NCI-H510A treated with DMSO at 0.1 percent for 48 hours (cell line): Measurements from ENCODE around the gene SLC23A1.
"Not testable (repeated sequence)": the region's sequence is repeated elsewhere in the genome, so short reads cannot be mapped to it uniquely, and the experiment has no call there.

Experiments
- DNase-seq: peaks from one replicate; lab custom pipeline; 2025; lab: John Stamatoyannopoulos, UW

SLC23A1 gene

DNA sequence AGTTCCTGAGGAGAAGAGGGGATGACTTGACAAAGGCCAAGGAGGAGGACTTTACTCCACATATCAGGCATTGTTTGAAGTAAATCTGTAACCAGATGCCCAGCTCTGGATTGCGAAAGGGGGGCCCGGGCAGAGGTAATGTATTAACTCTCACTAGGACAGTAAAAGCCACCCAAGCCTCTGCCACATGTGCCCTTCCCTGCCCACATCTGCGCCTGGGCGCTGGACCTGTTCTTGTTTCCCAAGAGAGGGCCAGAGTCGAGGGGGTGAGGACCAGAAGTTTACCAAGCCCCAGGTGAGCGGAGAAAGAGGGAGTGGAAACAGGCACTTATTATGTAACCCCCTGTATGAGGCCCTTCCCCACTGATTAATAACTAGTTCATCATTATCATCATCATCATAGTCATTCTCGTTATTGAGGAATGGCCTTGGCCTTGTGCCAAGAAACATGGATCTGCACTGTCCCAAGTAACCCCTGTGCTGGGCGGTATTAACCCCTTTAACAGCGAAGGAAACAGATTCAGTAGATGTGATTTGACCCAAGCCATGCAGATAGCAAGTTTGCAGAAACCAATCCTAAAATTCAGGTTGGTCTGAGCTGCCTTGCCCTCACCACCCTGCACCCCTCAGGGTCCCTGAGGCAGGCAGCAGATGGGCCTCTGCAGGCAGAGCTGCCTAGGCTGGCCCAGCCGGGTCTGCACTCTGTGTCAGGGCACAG is at the start of gene SLC23A1:
SLC23A1 (minus strand) TSS at position 23 of the 718 bp plus-strand sequence. CDS start 44 bp downstream, outside the sequence.
- no peak for DNase-seq

DNA sequence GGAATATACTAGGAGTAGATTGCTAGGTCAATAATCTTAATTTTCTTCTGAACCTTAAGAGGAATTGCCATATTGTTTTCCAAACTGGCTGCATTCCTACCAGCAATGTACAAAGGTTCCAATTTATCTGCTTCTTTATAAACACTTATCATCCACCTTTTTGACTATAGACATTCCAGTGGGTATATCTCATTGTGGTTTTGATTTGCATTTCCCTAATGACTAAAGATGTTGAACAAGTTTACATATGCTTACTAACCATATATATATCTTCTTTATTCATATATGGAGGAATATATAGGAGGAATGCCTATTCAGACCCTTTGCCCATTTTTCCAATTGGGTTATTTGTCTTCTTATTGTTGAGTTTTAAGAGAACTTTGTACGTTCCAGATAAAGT is 48.6 kb upstream of the SLC23A1 start:
- no peak for DNase-seq

DNA sequence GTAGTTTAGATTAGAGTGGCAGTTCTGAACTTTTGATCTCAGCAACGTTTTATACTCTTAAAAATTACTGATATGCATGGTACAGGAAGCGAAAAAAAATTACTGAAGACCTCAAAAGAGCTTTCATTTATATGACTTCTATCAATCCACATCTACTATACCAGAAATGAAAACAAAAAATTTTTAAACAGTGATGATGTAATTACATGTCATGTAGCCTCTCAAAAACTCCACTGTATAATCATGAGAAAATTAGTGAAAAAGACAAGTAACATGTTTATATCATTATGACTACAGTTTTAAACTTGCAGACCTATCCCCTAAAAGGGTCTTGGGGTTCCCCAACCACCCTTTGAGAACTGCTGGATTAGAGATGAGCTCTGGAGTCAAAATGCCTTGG is 46.9 kb upstream of the SLC23A1 start:
- DNase-seq, result no peak

DNA sequence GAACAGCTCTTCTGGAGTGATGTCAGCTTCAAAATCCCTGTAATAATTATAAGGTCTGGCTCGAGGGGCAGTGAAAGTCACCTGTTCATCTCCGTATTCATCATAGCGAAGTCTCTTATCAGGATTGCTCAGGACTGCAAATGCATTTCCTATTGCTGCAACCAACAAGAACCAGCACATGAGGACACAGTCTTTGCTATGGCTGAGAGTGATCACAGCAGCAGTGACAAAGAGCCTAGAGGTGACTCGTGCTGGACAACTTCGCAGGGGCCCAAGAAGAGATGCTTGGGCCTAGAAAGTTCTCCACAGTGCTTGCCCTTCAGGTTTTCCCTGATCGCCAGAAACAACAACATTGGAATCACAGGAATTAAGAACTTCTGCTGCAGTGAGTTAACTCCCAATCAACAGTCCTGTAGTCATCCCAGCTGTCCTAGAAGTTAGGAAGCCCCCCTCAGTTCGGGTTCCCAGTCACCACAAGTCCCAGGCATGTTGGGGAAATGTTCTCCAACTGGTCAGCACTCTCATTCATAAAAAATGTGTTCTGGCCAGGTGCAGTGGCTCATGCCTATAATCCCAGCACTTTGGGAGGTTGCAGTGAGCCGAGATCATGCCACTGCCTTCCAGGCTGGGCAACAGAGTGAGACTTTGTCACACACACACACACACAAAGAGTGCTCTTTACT is 43.2 kb upstream of the SLC23A1 start:
- no peak for DNase-seq

DNA sequence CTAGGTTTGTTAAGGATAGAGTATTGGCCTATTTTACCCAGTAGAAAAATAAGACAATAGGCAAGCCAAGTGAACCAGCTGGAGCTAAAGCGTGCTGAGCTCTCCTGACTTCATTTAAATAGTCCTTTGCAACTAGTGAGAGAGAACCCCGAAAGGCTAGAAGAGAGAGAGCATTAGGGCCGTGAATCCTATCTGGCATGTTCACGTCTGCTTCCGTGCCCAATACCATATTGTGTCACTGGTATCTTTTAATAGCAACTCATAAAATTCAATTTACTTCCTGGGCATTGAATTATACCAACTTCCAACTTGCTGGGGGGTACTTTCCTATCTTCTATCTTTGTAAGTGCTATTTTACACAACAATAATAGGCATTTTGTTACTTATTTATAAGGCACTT is 42.4 kb upstream of the SLC23A1 start:
- DNase-seq, result no peak

DNA sequence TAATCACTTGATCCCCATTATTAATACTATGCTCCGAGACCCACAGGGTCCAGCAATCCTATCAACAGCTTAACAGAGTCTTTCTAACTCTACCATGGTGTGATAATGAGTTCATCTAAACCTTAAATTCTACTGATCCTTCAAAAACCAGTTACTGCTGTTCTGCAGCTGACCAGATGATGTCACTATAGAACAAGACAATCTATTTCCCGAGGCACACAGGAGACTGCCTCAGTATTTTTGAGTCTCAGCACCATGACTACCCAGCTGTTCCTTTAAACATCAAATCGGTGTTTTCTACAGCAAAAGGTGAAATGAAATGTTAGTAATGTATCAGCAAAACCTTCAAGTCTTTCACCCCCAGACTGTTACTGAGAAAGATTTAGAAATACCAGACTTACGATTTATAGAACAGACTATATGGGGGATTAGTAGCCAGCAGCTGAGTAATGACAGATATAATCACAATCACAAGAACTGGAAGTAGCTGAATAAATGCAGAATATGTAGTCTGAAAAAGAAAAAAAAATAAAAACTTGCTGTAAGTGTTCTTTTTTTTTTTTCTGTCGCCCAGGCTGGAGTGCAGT is 39.3 kb upstream of the SLC23A1 start:
- peak; percentile 54 for DNase-seq

DNA sequence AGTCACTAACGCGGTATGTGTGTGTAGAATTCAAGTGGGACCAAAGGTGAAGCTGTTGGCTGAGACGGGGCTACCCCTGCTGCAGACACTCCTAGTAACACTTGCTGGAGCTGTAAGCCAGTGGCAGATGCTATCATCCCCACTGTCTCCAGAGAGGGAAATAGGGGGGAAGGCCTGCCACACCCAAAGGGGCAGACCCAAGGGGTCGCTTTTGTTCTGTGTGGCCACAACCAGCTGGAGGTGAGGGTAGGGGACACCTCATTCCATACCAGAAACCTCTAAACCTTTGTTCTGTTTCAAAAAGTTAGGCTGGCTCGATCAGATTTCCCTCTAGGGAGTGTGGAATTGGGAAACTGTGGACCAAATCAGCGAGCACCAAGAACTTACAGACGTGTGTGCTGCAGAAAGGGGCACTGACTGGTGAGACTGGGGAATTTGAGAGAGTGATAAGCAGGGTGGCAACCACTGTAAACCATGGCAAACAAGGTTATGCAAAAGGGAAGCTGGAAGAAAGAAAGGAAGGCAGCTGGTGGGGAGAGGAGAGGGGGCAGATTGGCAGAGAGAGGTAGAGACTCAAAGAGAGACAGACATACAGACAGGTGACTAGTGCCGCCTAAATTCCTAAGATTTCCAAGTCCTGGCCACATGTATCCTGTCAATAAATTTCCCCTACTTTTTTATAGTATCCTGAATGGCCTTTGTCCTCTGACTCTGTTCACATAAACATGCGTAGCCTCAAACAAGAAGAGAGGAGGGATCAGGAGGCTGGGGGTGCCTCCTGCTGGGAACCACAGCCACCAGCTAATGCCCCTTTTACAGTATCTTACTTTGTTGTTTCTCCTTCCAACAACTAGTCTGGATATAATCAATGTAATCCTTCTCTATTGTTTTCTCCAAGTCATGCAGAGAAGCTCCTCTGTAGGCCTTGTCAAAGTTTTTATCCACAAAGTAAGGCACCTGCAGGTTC is 36.4 kb upstream of the SLC23A1 start:
- DNase-seq, result no peak

DNA sequence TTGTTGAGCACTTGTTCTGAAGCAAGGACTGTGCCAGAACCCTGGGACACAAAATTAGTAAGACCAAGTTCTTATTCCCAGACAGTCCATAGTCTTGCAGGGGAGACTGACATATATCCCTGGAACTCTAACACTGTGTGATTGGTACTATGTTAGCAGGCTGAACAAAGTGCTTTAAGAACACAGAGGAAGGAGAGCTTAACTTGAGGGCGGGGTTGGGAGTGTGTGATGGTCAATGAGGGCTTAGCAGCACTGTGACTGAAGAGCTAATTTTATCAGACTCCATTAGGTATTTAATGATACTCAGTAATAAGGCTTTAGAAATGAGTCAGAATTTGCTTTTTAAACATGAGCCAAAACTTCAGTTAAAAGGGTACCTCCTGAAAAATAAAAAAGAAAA is 35.7 kb upstream of the SLC23A1 start:
- DNase-seq, result no peak

DNA sequence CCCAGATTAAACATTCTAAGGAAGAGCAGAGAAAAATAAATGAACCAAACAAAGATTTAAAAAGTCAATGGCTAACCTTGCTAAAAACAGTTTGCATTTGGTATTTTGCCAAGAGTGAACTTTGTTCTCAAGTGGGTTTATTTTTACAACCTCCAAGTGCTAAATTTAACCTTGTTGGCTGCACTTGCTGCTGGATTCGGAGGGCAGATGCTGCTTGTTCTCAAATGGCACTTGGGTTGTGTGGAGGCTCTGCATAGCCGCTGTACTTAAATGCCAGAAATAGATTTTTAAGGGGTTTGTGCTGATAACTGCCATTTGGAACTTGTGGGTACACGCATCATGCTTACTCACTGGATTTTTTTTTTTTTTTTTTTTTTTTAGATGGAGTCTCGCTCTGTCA is 34.1 kb upstream of the SLC23A1 start:
- no peak for DNase-seq

DNA sequence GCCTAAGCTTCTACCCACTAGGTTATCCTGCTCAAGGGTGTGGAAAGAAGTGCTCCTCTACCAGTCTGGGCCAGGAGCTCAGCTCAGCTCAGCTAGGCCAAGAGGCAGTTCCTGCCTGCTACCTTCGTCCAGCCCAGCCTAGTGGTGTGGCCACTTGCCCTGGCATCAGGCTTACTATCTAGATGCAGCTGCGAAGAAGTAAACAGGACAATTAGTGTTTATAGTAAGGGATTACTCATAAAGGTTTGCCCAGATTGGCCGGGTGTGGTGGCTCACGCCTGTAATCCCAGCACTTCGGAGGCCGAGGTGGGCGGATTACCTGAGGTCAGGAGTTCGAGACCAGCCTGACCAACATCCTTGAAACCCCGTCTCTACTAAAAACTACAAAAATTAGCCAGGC is 33.6 kb upstream of the SLC23A1 start:
- DNase-seq, result no peak

DNA sequence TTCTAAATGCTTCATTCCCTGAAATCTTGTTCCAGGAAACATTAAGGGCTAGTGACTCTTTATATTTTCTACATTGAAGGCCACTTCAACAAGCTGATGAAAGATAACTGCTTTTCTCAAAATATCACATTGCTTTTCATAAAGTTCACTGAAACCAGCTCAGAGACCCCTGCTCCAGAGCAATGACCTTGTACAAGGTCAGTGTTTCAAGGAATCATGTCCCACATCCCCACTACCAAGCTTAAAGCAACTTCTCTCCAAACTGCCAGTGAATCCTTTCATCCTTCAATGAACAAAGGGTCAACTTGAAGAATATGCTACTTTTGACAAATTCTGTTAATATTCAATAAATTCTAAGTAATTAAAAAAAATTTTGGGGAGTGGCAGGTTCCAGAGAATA is 32.8 kb upstream of the SLC23A1 start:
- DNase-seq, result no peak

DNA sequence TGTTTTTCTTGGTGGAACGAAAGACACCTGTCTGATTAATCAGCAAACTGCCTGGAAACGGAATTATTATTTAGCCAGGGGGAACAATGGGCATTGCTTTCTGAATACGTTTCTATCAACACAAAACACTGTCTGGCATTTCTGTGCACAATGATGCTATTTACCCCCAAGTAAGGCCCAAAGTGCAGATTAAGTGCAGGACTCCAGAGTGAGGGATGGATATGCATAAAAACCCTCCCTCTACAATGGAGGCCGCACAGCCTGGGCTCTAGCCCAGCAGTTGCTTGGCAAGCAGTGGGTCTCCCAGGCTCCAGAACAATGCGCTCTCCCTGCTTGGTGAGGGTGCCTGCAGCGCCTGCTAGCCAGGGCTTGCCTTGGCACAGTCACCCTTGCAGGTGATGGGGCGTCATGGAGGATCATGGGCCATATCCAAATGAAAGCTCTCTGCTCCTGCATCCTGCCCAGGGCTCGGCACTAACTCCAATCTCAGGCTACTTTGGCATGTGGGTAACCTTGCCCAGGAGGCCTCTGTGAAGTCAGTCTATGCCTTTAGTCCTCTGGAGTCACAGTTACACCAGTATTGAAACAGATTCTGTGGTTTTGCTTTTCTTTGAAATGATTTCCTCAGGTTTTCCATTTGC is 32.2 kb upstream of the SLC23A1 start:
- DNase-seq, result no peak

DNA sequence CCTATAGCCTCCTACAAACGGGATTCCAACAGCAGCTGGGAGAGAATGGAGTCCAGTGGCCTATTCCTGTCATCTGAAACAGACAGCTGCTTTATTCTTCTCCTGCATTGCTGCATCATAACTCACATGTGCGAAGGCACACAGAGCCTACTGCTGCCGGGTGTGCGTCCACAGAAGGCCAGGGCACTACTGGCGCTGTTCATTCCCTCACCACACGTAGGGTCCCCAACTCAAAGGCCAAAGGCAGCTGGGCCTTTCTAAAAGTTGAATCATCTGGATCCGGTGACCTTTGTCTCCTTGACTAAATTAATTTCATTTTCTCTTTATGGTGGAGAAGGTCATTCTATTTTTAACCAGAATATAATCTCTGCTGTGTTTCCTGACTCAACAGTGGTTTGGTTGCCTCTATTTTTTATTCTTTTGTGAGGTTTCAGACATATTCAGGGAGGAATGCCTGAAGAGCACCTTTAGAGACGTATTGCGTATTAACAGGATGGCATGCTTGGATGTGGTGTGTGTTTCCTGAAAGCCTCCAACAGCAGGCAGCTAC is 31.6 kb upstream of the SLC23A1 start:
- no peak for DNase-seq

DNA sequence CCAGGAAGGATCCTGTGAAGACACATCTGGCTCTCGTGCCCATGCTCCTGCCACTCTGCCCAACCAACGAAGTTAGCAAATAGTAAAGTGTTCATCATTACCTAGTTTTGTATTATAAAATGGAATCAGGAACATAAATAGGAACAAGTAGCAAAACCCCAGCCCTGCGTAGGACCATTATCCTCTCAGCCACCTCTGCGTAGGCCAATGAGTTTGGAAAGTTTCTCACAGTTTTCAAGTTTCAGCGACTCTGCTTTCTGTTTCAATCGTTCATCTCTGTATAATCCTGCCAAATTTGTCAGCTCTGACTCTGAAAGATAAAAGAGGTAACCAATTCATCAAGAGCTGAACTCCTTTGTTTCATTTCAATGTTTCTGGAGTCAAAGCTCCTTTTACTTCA is 30.9 kb upstream of the SLC23A1 start:
- no peak for DNase-seq

DNA sequence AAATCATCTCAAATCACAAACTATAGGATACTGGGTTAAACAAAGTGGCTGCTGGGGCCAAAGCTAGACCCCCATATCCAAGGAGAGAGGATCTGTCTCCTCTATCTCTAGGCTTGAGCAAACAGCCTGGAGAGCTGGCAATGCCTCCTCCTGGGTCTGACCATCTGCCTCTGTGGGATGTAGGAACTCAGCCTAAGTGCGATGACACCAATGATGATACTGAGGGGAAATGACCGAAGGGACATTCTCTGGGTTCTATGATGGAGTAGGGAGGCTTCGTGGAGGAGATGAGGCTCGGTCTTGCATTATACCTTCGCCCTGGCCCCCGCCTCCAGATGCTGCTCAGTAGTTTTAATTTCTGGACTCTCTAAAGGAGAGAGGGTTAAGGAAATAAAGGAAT is 30.1 kb upstream of the SLC23A1 start:
- no peak for DNase-seq

DNA sequence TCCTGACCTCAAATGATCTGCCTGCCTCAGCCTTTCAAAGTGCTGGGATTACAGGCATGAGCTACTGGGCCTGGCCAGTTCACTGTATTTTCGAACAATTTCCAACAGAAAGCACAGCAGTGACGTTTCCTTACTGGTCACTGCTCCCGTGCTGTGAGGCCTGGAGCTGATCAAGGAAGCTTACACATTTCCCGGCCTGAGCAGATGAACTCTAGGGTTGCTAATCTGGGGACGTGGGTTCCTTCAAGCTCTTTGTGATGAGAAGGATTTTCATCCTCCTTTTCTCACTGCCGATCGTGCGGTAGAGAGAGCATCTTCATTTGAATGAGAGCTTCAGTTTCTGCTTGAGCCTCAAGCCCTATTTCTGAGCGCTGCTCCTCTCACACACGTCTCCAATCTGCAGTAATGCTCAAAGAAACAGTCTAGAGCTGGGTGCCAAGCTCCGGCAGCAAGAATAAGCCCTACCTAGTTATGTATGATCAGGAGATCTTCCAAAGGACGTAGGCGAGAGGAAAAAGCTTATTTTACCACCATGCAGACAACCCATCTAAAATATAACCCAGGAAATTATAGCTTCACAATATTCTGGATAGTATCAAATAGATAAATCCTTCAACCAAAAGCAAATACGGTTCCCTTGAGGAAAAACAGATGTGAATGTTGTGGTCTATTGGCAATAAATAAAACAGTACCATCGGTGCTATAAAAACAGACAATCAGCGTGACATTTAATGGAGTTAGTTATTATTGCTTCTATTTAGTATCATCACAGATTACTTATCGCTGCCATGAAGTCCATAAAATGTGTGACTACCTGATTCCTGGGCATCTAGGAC is 28.1 kb upstream of the SLC23A1 start:
- DNase-seq, result no peak

DNA sequence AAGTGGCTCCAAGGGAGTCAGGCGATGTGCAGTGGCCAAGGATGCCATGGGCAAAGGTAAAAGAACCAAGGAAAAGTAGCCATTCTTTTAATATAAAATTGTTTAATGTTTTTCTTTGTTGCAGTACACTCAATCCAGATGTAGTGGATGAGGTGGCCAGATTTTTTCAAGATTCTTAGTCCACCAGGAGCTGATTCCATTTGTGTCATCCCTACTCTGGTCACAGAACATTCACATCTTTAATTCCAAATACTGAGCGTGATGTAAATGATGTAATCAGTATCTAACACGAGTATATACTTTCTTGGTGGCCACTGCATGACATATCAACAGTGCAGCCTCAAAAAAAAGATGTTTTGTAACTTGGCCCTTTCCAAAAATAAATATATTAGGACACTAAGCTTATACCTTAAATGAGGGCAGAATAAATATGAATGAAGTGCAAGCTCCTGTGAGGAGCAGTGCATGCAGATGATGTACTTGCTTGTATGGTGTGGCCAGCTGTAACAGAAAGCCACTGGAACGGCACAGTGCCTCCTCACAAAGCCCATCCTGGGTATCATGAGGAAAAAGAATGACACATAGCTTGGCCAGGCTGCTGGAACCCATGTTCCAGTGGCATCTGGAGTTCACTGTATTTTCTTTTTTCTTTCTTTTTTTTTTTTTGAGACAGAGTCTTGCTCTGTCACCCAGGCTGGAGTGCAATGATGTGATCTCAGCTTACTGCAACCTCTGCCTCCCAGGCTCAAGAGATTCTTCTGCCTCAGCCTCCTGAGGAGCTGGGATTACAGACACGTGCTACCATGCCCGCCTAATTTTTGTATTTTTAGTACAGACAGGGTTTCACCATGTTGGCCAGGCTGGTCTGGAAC is 27.3 kb upstream of the SLC23A1 start:
- DNase-seq, result no peak

DNA sequence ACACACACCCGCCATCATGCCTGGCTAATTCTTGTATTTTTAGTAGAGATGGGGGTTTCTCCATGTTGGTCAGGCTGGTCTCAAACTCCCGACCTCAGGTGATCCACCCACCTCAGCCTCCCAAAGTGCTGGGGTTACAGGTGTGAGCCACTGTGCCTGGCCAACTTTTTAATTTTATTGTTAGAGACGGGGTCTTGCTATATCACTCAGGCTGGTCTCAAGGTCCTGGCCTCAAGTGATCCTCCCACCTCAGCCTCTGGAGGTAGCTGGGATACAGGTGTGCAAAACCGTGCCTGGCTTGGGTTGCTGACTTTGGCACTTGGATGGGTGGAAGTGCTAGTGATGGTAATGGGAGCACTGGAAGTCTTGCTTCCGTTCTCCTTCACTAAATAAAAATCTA is 26.0 kb upstream of the SLC23A1 start:
- DNase-seq, result not testable (repeated sequence)

DNA sequence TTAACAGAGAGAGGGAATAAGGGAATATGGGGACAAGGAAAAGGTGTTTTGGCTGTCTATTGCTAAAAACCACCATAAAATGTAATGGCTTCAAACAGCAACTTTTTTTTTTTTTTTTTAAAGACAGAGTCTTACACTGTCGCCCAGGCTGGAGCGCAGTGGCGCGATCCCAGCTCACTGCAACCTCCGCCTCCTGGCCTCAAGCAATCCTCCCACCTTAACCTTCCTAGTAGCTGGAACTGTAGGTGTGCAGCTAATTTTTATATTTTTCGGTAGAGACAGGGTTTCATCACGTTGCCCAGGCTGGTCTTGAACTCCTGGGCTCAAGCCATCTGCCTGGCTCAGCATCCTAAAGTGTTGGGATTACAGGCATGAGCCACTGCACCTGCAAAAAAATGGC is 25.1 kb upstream of the SLC23A1 start:
- no peak for DNase-seq

DNA sequence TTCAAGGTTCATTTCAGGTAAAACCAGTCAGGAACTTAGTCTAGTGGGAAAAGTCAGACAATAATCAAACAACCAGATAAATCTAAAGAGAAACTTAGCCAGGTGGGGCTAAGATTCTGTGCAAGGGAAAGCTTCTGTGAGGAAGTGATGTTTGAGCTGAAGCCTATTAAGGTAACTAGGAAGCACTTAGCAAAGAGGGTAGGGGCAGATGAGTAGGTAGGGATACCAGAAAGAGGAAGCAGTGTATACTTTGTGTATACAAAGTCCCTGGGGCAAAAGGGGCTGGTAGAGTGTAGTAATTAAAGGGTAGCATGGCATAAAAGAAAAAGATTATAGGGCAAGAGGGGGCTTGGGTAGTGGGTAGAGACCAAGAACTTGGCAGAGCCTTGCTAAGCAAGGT is 24.4 kb upstream of the SLC23A1 start:
- DNase-seq, result no peak
